GM12891 (cell line): ENCODE data around the gene LEP.

ENCODE experiments used
- PAX5 ChIP-seq: IDR thresholded peaks from 2 replicates; pipeline ENCODE4 v1.6.1; 2011; ENCODE audit warnings: low read length, moderate library complexity, mild to moderate bottlenecking; ENCODE audit not compliant: insufficient read depth, severe bottlenecking
- POLR2A ChIP-seq: IDR thresholded peaks from 2 replicates; pipeline ENCODE4 v1.6.1; 2011; ENCODE audit warnings: low read depth, low read length, control low read depth
- POLR2AphosphoS5 ChIP-seq: IDR thresholded peaks from 2 replicates; pipeline ENCODE4 v1.6.1; 2011; ENCODE audit warnings: low read depth, low read length, control low read depth
- POU2F2 ChIP-seq: IDR thresholded peaks from 2 replicates; pipeline ENCODE4 v1.6.1; 2011; ENCODE audit warnings: low read depth, mild to moderate bottlenecking, control low read depth, low read length, moderate library complexity
- SPI1 ChIP-seq: IDR thresholded peaks from 2 replicates; pipeline ENCODE4 v1.6.1; 2011; ENCODE audit warnings: low read depth, low read length, control low read depth
- TAF1 ChIP-seq: IDR thresholded peaks from 2 replicates; pipeline ENCODE4 v1.6.1; 2011; ENCODE audit warnings: low read depth, low read length, control low read depth

- TF ChIP-seq POLR2AphosphoS5 (no peak), POLR2A (no peak), SPI1 (no peak), TAF1 (no peak), POU2F2 (no peak), PAX5 (no peak)
Measured at GRCh38 chr7:128266883-128267594, 26.0 kb downstream of the LEP start.
